Suprapubic skin (tissue), 3 donors: ENCODE results near the gene AKT1.

Experiments
- CTCF ChIP-seq, 2 donors: fragments of 200-600 bp in 1 of 2; fragments of 450-650 bp in 1 of 2; sonication (generic) in 1 of 2; IDR thresholded peaks; one replicate each; pipeline ENCODE4 v1.5.1; 2016 to 2019; ENCODE audit warnings: antibody characterized with exemption in 2 of 2, mild to moderate bottlenecking in 1 of 2, moderate library complexity in 1 of 2
- EP300 ChIP-seq: sonication (generic); formaldehyde crosslinking; IDR thresholded peaks from one replicate; pipeline ENCODE4 v1.6.1; 2017; ENCODE audit warnings: antibody characterized with exemption
- POLR2A ChIP-seq, 2 donors: fragments of 450-650 bp; IDR thresholded peaks; one replicate each; pipeline ENCODE4 v1.6.1; 2017; ENCODE audit warnings: antibody characterized with exemption in 2 of 2, mild to moderate bottlenecking in 2 of 2, moderate library complexity in 2 of 2

GRCh38 chr14:104784218-104784568 is 11.4 kb downstream of the AKT1 start:
- TF ChIP-seq CTCF (IDR thresholded peaks at IDR 0.05) (no peak), EP300 (no peak), POLR2A (IDR thresholded peaks at IDR 0.05) (no peak)
